Erythroblast (primary cell): ENCODE results near the gene ADGRV1.

Experiments used
- GATA1 ChIP-seq: IDR thresholded peaks from 2 replicates; pipeline ENCODE4 v1.6.1; 2011; ENCODE audit warnings: low read depth, mild to moderate bottlenecking, control low read depth, low read length, moderate library complexity
- POLR2A ChIP-seq: IDR thresholded peaks from 2 replicates; pipeline ENCODE4 v1.6.1; 2011; ENCODE audit warnings: mild to moderate bottlenecking, low read length

- TF ChIP-seq POLR2A (no peak), GATA1 (no peak)
These were observed 74.2 kb downstream of the ADGRV1 start for GRCh38 chr5:90632791-90633190.
